A673 (cell line): ENCODE measurements around the gene FBXO41. TPM values are rescaled to one million over a fixed set of nuclear protein-coding genes. Genes with fewer than 3 reads are reported as not detected.

Experiments used
- BruUV-seq: library from RNA; stranded (reverse); fragments of 400-500 nt; replicated peaks from 2 replicates; lab custom pipeline; 2021; lab: Mats Ljungman, UMichigan
- CTCF ChIA-PET: fragments of 300-600 bp; sonication (Branson Sonifier 250); formaldehyde crosslinking; loops from one replicate; lab custom pipeline; 2022; ENCODE audit warnings: antibody characterized with exemption; lab: Charles Lee
- POLR2A ChIA-PET: fragments of 300-600 bp; sonication (Branson Sonifier 250); formaldehyde crosslinking; loops from one replicate; lab custom pipeline; 2022; ENCODE audit warnings: antibody characterized with exemption; ENCODE audit not compliant: low non-redundant PET; lab: Charles Lee
- DNase-seq: peaks from one replicate; pipeline ENCODE4 v3.0.0-alpha.2; 2015; ENCODE audit warnings: low spot score
- H3K27ac ChIP-seq: fragments of 200-600 bp; sonication (generic); 2 replicates; pipeline ENCODE4 v1.5.1; 2016; ENCODE audit warnings: mixed run types, low read depth, mild to moderate bottlenecking, mixed read lengths, antibody characterized with exemption, low read length; ENCODE audit not compliant: poor library complexity, severe bottlenecking
- H3K27me3 ChIP-seq: fragments of 200-600 bp; sonication (generic); replicated peaks from 2 replicates; pipeline ENCODE4 v1.6.1; 2017; ENCODE audit warnings: mixed run types, low read depth, mild to moderate bottlenecking, mixed read lengths, antibody characterized with exemption, low read length; ENCODE audit not compliant: insufficient read depth, poor library complexity
- H3K36me3 ChIP-seq: fragments of 200-600 bp; sonication (generic); 2 replicates; pipeline ENCODE4 v1.6.1; 2016; ENCODE audit warnings: mixed run types, mild to moderate bottlenecking, mixed read lengths, antibody characterized with exemption, low read length; ENCODE audit not compliant: insufficient read depth, poor library complexity, severe bottlenecking
- H3K4me1 ChIP-seq: fragments of 200-600 bp; sonication (generic); 2 replicates; pipeline ENCODE4 v1.6.1; 2017; ENCODE audit warnings: mixed run types, mild to moderate bottlenecking, mixed read lengths, antibody characterized with exemption, low read length; ENCODE audit not compliant: insufficient read depth, poor library complexity, severe bottlenecking
- H3K4me3 ChIP-seq: fragments of 200-600 bp; sonication (generic); 2 replicates; pipeline ENCODE4 v1.5.1; 2016; ENCODE audit warnings: low read depth, mixed run types, mild to moderate bottlenecking, mixed read lengths, low read length; ENCODE audit not compliant: poor library complexity, severe bottlenecking
- H3K9me3 ChIP-seq: fragments of 200-600 bp; sonication (generic); 2 replicates; pipeline ENCODE4 v1.6.1; 2016; ENCODE audit warnings: mixed run types, low read depth, mild to moderate bottlenecking, mixed read lengths, antibody characterized with exemption, low read length; ENCODE audit not compliant: poor library complexity, severe bottlenecking
- CTCF ChIP-seq: fragments of 300-800, 200-600 bp; sonication (generic); conservative IDR thresholded peaks from 2 replicates; pipeline ENCODE4 v1.5.1; 2017; ENCODE audit warnings: low read depth, mild to moderate bottlenecking, antibody characterized with exemption, low read length, moderate library complexity, mixed read lengths
- EZH2 ChIP-seq: fragments of 200-600 bp; sonication (generic); IDR thresholded peaks from 2 replicates; pipeline ENCODE4 v1.6.1; 2017; ENCODE audit warnings: borderline replicate concordance, low read depth, mild to moderate bottlenecking, mixed read lengths, antibody characterized with exemption, low read length; ENCODE audit not compliant: poor library complexity, severe bottlenecking
- intact Hi-C: fragments of 100-400 bp; cut with micrococcal nuclease; formaldehyde crosslinking; loops from one replicate; pipeline ENCODE4 v1.10.0; 2022; ENCODE audit not compliant: unreplicated experiment
- total RNA-seq: library from RNA; stranded (reverse); gene quantifications from 2 replicates; pipeline ENCODE4 v1.2.3, GENCODE V29; 2021

FBXO41 gene
- total RNA-seq, 1 experiment from 2014 or later: 8.6 TPM

GRCh38 chr2:73272270-73272669 lies 12.0 kb downstream of the FBXO41 start:
- Histone ChIP-seq H3K9me3 (no peaks in the 10 kb centered on the region), H3K27ac (no peak overlapping the region), H3K27me3 (no peaks in the 10 kb centered on the region), H3K4me1 (no peaks in the 10 kb centered on the region), H3K36me3 (no peaks in the 10 kb centered on the region), H3K4me3 (no peak overlapping the region)
- no peak for TF ChIP-seq EZH2
- no peak for TF ChIP-seq CTCF
- CTCF ChIA-PET: no interaction called here
- intact Hi-C loops: no loop called here
- BruUV-seq: no TSS peak
- POLR2A ChIA-PET: no interaction called here
- DNase-seq: no peak

GRCh38 chr2:73269686-73270465 lies 14.4 kb downstream of the FBXO41 start:
- Histone ChIP-seq H3K27ac (no peak overlapping the region), H3K4me1 (no peaks in the 10 kb centered on the region), H3K9me3 (no peaks in the 10 kb centered on the region), H3K36me3 (no peaks in the 10 kb centered on the region), H3K27me3 (no peaks in the 10 kb centered on the region), H3K4me3 (no peak overlapping the region)
- CTCF ChIA-PET: no interaction called here
- TF ChIP-seq EZH2: no peak
- TF ChIP-seq CTCF: no peak
- DNase-seq: no peak
- intact Hi-C loops: no loop called here
- POLR2A ChIA-PET: no interaction called here
- no TSS peak for BruUV-seq

GRCh38 chr2:73268830-73269685 lies 15.2 kb downstream of the FBXO41 start:
- POLR2A ChIA-PET: no interaction called here
- no peak for TF ChIP-seq EZH2
- no peak for TF ChIP-seq CTCF
- no peaks in the 10 kb centered on the region for H3K4me1 ChIP-seq
- no peak overlapping the region for H3K27ac ChIP-seq
- BruUV-seq: no TSS peak
- intact Hi-C loops: no loop called here
- no peak for DNase-seq
- no peaks in the 10 kb centered on the region for H3K9me3 ChIP-seq
- H3K4me3 ChIP-seq: no peak overlapping the region
- H3K27me3 ChIP-seq: no peaks in the 10 kb centered on the region
- no peaks in the 10 kb centered on the region for H3K36me3 ChIP-seq
- CTCF ChIA-PET: no interaction called here
